HG03378 (cell line): Measurements from ENCODE around the gene SCD5.

ENCODE experiments used
- ATAC-seq: cut with Tn5 transposase; IDR thresholded peaks from one replicate; pipeline ENCODE4 v1.9.1; 2021; ENCODE audit warnings: mild to moderate bottlenecking, moderate library complexity; ENCODE audit not compliant: unreplicated experiment

SCD5 gene

DNA sequence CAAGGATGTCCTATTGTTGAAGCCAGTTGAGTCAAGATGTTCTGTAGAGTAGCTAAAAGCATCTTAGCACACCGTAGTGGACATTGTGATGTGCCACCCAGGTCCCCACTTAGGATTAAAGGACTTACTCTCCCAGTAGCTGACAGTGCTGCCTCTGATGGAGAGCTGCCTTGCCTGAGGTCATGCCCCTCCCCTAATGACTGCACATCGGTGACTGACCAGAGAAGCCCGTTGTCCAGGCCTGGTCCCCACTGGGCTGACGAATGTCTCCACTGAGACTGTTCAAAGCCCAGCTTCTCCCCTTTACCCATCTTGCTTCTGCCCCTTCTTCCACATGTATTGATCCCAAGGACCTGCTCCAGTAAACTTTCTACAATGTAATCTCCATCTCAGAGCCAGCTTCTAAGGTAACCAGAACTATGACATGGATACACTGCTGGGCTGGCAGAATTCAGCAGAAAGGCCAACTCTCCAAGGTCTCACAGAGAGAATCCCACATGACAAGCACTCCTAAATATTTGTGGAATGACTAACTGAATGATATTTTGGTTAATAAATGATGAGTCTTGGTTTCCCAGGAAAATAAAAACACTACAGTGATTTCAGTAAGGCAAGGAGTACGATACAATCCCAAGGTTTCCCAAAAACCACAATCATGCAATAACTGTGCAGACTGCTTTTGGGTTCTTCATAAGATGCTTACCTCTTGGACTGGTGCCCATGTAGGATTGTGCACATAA, 154.4 kb downstream of the SCD5 start:
- ATAC-seq: no peak

DNA sequence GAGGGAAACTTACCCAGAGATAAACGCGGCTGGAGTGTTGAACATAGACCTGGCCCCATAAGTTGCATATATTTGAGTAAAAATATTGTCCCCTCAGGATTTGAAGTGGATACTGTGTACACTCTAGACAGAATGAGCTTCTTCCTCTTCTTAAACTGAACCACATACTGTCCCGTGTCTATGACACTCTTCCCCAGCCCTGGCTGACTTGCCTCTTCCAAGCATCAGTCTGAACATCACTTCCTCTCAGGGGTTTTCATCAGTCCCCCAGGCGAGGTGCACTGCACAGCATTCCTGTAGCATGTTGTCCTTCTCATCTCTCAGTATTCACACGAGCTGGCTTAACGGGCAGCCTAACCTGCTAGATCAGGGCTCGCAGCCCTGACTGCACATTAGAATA, 156.3 kb downstream of the SCD5 start:
- no peak for ATAC-seq

DNA sequence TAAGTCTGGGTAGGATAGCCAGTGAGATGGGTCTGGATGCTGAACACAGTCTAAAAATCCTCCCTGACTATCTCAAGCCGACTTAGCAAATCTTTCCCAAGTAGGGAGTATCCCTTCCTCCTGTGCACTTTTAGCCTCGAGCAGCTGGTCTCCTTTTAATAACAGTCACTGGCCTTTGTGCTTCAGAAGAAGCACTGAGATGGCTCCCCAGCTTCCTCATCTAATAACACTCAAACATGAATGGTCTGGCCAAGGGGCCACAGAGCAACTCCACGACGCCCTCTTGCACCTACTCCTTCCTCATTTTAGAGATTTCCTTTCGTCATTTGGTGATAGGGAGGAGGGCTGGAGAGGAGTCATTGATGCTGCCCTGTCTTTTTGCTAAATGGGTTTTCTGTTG, 158.1 kb downstream of the SCD5 start:
- ATAC-seq: no peak

DNA sequence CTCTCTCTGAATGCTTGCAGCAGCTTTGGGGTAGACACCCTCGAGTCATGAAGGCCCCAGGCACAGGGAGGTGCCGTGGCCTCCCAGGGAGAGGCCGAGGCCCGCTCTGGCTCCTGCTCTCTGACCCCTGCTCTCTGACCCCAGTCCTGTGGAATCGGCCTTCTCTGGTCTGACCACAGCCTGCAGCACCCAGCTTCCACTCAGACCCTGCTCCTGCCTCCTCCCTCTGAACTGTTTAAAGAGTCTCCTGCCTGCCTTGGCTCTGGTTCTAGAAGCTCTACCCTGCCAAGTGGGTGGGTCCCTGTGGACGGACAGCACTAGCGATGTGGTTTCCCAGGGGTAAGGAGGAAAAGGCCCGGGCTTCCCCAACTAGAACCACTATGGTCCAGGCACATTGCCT, 158.6 kb downstream of the SCD5 start:
- no peak for ATAC-seq

DNA sequence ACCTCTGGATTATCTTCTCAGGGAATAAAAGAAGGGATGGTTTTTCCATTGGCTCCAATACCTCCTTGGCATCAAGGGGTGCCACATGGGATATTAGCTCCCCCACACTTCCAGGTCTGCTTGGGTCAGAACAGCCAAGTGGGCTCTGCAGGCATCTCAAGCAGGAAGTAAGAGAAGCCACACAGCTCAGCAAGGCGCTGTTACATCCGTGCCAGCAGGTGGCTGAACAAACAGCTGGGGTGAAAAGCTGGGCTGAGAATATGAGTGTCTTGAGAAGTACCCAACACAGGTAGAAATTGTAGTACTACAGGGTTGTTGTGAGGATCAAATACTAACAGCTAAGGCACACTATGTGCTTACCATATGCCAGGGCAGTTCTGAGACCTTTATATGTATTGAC, 160.1 kb downstream of the SCD5 start:
- ATAC-seq: no peak

DNA sequence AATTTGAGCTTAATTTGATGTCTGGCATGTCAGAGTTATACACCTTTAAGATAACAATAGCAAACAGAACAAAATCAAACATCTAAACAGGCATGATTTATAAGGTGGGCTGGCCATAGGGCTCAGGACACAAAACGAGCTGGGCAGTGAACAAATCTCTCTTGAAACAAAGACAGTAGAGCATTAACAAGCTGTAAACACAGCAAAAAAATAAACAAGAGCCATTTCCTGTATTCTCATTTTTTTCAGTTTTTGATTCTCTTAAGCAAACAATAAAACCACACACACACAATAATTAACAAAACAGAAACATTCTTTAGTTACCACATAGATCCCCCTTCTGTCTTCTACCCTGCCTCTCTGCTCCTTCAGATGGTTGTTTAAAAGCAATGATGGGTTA, 168.5 kb downstream of the SCD5 start:
- no peak for ATAC-seq

DNA sequence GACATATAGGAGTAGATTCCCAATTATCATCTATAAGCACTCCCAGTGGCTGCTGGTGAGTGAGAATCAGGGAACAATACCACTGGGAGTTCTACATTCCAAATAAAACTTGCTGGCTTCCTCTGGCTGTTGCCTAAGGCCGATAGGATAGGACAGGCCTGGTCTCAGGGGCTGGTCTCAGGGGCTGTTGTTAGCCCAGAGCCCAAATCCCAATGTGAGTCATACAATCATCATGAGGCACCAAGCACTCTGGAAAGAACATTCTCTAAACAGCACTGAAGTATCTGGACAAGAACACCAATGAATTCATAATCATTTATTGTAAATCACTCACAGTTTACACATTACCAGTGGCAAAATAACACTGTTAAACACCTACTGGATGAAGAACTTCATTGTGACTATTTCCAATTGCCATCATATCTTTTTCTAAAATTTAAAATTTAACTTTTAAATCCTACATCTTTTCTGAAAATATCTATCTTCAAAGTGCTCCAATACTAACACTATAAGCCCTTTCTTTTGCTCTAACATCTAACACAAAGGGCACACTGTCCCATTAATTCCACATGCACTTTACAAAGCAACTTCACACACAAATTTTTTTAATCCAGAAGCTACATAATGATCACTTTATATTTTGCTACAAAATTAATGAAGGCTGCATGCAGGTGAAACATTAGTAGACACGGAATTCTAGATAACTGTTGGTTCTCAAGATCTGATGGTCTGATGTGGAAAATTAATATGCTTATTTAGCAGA, 169.2 kb downstream of the SCD5 start:
- ATAC-seq: no peak

DNA sequence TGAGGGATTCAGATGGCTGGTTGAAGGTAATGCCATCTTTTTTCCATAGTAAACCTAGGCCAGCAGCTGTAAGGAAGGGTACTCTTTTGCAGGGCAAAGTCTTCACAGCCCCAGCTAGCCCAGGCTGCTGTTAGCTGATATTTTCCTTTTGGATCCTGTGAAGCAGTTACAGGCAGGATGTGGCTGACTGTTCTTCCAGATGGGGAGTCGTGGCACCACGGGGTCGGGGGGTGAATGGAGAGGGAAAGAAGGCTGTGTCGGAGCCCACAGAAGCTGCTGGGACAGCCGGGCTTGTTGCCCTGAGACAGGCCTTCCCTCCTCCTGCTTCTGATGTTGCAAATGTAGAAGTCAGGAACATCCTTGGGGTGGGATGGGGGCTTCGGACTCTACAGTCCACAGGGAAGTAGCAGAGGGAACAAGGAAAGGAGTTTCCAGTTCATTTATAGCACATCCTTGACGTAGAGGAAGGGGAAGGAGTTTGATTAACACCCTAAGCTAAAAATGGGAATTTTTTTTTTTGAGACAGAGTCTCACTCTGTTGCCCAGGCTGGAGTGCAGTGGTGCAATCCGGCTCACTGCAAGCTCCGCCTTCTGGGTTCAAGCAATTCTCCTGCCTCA, 172.2 kb downstream of the SCD5 start:
- no peak for ATAC-seq

DNA sequence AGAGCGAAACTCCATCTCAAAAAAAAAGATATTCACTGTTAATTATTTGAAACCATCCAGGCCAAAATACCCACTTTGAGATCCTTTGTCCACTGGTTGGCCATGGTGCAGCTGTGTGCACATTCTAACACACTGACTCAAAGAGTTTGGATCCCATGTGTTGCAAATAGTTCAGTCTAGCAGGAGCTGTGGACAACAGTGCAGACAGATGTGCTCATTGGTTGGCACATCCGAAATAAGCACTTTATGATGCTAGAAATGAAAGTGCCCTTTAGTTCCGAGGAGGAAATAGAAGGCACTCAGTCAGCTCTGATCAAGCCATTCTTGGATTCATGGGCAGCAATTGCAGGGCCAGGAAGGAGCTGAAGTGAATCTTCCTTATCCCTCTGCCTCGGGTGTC, 173.8 kb downstream of the SCD5 start:
- ATAC-seq: no peak

DNA sequence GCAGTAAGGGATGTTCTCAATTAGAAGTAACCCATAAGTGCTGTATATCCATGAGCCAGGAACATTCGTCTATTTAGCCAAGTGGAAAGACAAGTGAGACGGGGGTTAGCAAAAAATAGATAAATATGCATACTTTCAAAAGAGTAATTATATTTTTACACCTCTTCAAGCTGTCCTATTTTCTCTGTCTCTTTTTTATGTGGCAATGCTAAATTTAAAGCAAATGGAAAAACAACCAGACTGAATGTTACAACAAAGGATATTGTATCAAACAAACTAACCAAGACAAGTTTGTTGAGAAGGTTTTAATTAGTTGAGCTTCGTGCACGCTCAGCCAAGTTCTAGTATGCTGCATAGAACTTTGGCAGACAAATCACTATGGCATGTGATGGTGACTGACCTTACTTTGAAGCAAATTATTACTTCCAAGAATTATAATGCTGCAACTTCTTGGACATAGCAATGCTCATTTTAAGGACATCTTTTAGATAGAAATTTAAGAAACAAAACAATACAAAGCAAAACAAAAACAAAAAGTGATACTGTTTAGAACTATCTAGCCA, 175.4 kb downstream of the SCD5 start:
- no peak for ATAC-seq

DNA sequence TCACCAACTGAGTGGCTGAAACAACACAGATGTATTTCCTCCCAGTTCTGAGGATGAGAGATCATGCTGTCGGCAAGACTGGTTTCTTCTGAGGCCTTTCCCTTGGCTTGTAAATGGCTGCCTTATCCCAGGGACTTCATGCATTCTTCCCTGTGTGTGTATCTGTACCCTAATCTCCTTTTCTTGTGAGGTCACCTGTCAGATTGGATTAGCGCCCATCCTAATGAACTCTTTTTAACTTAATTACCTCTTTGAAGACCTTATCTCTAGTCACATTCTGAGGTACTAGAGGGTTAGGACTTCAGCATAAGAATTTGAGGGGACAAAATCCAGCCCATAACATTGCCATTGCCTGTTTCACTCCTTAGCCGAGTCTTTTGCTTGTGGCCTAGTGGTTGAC, 177.3 kb downstream of the SCD5 start:
- no peak for ATAC-seq

DNA sequence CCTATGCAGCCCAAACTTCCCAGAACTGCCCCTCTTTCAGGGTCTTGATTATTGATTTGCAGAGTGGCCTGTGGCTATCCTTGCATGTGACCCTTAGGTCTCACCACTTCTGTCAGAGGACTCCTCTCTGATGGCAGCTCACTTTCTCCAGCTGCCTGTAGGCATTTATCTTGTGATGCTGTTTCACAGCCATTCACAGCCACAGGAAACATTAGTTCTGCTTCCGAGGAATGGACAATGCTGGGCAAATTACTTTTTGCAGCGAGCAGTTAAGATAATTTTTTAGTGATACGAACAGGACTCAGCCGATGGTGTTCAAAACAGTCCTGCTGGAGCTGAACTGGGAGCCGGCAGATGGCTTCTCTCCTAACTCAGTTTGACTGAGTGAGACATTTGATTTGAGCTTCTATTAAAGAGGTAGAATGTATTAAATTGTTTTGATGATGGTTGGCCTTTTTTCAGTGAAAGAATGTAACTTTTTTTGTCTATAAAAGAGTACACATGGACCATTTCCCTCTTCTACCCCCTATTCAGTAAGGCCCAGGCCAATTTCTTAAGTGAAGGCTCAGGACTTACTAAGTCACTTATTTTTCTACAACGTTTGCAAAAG, 178.4 kb downstream of the SCD5 start:
- ATAC-seq: no peak

DNA sequence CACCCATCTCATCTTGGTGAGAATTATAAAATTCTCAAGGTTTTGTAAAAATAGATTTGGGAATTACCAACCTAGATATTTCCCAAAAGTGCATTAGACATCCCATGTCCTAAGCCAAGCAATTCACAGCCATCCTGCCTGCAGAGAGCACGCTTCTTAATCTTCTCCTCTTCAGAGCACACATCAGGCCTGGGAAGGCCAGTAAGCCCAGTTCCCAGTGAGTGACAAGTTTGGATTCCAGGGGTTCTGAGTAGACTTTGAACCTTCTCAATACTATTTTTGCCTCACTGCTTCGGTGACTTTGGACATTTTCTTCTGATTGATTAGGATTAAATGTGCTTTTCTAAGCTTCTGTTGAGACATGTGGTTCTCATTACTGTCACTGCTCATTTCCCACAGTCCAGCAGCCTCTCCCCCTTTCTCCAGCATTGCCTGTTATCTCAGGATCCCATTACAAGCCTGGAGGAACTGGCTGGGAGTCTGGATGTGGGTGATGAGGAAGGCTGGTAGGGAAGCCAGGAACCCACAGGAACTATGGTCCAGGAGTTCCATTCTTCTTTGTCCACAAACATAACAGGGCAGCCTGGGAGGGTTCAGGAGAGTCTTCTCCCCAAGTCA, 180.4 kb downstream of the SCD5 start:
- ATAC-seq: no peak

DNA sequence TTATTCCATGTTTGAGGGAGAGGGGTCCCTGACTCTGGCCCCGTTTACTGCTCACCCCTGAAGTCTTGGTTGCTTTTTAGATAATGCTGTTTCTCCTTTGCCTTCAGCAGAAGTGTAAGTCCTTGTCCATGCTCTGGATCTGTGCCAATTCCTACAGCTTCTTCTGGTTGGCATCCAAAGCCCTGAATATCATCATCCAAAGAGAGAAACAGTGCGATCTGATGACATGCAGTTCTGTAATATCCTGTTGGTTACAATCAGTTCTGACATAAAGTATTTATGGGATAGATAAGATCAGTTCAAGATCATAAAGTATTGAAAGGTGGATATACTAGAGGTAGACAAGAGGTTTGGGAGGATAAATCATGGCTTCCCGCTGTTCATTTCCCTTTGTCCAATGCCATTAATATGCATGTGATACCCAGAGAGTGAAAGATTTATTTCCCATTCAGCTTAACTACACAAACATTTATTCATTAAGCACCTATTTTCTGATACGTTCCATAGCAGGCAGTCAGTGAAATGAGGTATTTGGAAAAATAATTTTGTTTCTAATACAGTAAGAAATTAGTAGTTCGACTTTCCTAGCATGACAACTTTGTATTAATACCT, 183.7 kb downstream of the SCD5 start:
- no peak for ATAC-seq

DNA sequence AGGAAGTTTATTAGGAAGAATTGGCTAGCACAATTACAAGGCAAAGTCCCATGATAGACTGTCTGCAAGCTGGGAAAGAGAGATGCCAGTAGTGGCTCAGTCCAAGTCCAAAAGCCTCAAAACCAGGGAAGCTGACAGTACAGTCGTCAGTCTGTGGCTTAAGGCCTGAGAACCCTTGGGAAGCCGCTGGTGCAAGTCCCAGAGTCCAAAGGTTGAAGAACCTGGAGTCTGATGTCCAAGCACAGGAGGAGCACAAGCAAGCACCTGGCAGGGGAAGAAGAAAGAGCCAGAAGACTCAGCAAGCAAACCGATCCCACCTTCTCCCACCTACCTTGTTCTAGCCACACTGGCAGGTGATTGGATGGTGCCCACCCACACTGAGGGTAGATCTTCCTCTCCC, 185.5 kb downstream of the SCD5 start:
- no peak for ATAC-seq

DNA sequence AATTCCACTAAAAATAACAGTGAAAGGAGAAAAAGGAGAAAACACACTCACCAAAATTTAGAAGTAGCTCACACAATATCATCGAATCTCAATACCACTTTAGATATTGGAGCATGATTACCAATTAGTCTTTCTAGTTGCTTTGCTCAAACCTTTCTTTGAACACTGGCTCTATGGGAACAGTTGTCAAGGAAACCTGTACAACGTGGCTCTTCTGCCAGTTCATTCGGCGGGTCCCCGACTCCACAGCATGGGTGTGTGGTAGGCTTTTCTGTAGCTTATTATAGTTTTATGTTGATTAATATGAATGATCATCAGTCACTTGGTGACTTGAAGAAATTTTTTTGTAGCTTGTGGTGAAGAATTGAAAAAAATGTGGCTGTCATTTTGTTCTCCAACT, 186.6 kb downstream of the SCD5 start:
- ATAC-seq: no peak

DNA sequence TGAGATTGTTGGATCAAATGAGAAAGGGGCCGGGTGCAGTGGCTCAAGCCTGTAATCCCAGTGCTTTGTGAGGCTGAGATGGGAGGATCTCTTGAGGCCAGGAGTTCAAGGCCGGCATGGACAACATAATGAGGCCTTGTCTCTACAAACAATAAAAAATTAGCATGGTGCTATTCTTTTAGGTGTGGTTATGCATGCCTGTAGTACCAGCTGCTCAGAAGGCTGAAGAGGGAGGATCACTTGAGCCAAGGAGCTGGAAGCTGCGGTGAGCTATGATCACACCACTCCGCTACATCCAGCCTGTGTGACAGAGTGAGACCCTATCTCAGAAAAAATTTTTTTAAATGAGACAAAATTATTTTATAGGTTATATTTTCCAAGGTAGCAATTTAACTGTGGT, 187.1 kb downstream of the SCD5 start:
- no peak for ATAC-seq

DNA sequence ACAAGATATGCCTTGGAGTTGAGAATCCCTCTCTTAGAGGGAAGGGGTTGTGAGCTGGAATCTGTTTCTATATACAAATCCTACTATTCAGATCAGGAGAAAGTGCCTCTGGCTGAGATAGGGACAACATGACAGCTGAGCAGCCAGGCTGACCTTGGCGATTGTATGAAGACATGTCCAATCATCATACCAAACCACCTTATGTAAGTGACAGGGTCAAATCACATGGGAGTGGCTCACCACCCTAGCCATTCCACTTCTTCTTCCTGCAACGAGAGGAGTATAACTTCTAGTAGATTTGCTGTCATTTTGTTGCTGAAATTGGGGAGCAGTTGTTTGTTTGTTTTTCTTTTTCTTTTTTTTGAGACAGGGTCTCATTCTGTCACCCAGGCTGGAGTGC, 188.6 kb downstream of the SCD5 start:
- no peak for ATAC-seq

DNA sequence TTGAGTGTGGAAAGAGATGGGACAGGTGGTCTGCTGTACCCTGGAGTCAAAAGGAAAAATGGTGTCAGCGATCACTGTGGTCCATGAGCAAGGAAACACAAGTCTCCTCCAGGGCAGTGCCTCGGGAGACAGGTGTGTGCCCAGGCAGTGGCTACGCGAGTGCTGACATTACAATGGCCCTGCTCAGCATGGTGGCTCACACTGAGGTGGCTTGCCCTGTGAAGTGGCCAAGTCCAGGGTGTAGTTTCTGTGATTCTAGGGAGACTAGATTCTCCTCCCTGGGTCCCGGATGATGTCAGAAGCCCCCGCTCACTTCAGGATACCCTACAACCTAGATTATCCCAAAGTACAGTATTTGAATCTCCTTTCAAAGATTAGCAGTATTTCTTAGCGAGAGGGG, 192.0 kb downstream of the SCD5 start:
- no peak for ATAC-seq

DNA sequence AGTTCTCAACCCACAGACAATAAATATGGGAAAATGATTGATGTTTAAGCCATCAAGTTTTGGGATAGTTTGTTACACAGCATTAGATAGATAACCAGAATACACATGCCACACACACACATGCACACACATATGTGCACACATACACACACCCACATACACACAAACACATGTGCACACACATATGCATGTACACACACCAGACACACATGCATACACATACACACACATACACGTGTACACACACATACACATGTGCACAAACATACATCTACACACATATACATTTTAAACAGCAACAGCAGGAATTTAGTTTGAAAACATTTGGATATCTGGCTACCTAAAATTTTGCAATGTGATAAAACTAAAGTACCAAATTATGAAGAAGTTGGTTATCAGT, 194.1 kb downstream of the SCD5 start:
- ATAC-seq: no peak
